ENCODE data around the gene BRS3. TPM values are rescaled to one million over a fixed set of nuclear protein-coding genes. Genes with fewer than 3 reads are reported as not detected.
"Not testable (repeated sequence)": the region's sequence is repeated elsewhere in the genome, so short reads cannot be mapped to it uniquely, and the experiment has no call there.

The BRS3 gene
- polyA plus RNA-seq: not detected in 3 replicates
- polyA plus RNA-seq (2011; ENCODE audit: low read depth): not detected
- polyA plus RNA-seq (2011; cell fraction: cytosol; rRNA removed): not detected in 2 replicates
- not detected in 2 replicates for polyA plus RNA-seq (2011; cell fraction: nucleus; rRNA removed)
- polyA plus RNA-seq (2012; ENCODE audit: low replicate concordance): not detected in 2 replicates
- polyA minus RNA-seq: not detected in 3 replicates
- polyA minus RNA-seq (2011; cell fraction: cytosol; rRNA and poly(A)+ RNA removed): not detected
- polyA minus RNA-seq (2011; cell fraction: nucleus; rRNA and poly(A)+ RNA removed): not detected in 2 replicates

DNA sequence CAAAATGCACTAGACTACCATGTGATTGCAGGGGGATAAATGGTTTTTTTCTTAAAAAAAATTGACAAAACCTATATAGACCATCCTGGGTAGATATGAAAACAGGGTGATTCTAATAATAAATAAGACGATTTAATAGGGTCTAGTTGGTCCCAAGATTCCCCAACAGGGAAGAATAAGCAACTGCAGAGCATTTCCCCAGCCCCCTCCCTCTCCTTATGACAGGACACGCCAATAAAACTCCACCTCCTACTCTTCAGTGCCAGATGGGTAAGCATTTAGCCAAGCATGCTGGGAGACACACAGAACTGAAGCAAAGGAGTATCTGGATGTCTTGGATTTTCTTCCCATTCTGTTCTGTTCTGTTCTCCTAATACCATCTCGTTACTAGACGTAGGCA lies at the start of gene BRS3:
Gene BRS3, plus strand, starts transcription at position 301 of the 400 bp plus-strand sequence. CDS start 168 bp downstream, outside the sequence.
- H3K4me1 ChIP-seq (ENCODE audit: control insufficient read depth, extremely low read depth, insufficient read depth, low read length): no peaks in the 10 kb centered on the region
- H3K27me3 ChIP-seq (ENCODE audit: control insufficient read depth, extremely low read depth, insufficient read depth, low read length): peaks cover 4% of the 10 kb centered on the region
- H3K79me2 ChIP-seq (ENCODE audit: control insufficient read depth, insufficient read depth, low read length): no peaks in the 10 kb centered on the region
- H2AFZ ChIP-seq (ENCODE audit: control insufficient read depth, low read length): no peak within 1 kb of the TSS
- no peaks in the 10 kb centered on the region for H3K36me3 ChIP-seq (ENCODE audit: control insufficient read depth in 2 of 2, extremely low read depth in 1 of 2, insufficient read depth in 2 of 2, low read length in 2 of 2)
- dilution Hi-C loops (cut with MboI; ENCODE audit: extremely low pct_ligation_motif_present, low sequenced_read_pairs): no loop called here
- no peaks in the 10 kb centered on the region for H3K9me3 ChIP-seq (ENCODE audit: control insufficient read depth, low read depth, low read length)
- H3K4me3 ChIP-seq (ENCODE audit: control insufficient read depth in 2 of 3, extremely low read depth in 1 of 3, insufficient read depth in 2 of 3, low read depth in 1 of 3, low read length in 3 of 3): no peak within 1 kb of the TSS
- DNase-seq (ENCODE audit: low read depth, low spot score) (no peak), FAIRE-seq (no peak)
- TF ChIP-seq, protein P1, sequence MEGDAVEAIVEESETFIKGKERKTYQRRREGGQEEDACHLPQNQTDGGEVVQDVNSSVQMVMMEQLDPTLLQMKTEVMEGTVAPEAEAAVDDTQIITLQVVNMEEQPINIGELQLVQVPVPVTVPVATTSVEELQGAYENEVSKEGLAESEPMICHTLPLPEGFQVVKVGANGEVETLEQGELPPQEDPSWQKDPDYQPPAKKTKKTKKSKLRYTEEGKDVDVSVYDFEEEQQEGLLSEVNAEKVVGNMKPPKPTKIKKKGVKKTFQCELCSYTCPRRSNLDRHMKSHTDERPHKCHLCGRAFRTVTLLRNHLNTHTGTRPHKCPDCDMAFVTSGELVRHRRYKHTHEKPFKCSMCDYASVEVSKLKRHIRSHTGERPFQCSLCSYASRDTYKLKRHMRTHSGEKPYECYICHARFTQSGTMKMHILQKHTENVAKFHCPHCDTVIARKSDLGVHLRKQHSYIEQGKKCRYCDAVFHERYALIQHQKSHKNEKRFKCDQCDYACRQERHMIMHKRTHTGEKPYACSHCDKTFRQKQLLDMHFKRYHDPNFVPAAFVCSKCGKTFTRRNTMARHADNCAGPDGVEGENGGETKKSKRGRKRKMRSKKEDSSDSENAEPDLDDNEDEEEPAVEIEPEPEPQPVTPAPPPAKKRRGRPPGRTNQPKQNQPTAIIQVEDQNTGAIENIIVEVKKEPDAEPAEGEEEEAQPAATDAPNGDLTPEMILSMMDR (optimal IDR thresholded peaks at IDR 0.05 in 1 of 3, IDR thresholded peaks at IDR 0.05 in 1 of 3, conservative IDR thresholded peaks at IDR 0.05 in 1 of 3; ENCODE audit: extremely low read depth in 1 of 3, insufficient read depth in 2 of 3, low read length in 3 of 3): no peak
- no peak for TF ChIP-seq EZH2 (IDR thresholded peaks at IDR 0.05; ENCODE audit: low read length)
- H4K20me1 ChIP-seq (ENCODE audit: control insufficient read depth, extremely low read depth, insufficient read depth, low read length): no peaks in the 10 kb centered on the region
- H3K27ac ChIP-seq (ENCODE audit: control insufficient read depth, insufficient read depth, low read length): no peak within 1 kb of the TSS
- H3K4me2 ChIP-seq (ENCODE audit: control insufficient read depth, extremely low read depth, insufficient read depth, low read depth, low read length): no peak within 1 kb of the TSS
- no peaks in the 10 kb centered on the region for H3K9me1 ChIP-seq (ENCODE audit: control insufficient read depth, extremely low read depth, insufficient read depth, low read length)
- H3K9ac ChIP-seq (ENCODE audit: control insufficient read depth, extremely low read depth, insufficient read depth, low read length): no peak within 1 kb of the TSS

DNA sequence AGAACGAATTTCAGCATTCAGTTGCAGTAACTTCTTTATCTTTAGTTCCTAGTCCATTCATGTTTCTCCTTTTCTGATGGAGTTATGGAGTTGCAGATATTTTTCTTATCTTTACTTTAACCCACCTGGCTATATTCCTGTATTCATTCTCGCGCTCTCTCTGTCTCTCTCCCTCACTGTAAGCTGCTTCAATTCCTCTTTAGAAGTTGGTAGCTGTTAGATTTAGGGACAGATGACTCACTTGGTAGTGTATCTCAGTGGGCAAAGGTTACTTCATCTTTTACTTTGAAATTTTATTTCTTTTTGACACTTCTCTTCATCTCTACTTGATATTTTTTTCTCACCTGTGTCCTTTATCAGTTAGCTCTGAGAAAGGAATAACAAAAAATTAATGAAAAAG lies 49.6 kb upstream of the BRS3 start:
- no peak for DNase-seq (ENCODE audit: low read depth, low spot score)
- Histone ChIP-seq H3K9me3 (ENCODE audit: control insufficient read depth, low read depth, low read length) (no peaks in the 10 kb centered on the region), H3K79me2 (ENCODE audit: control insufficient read depth, insufficient read depth, low read length) (no peaks in the 10 kb centered on the region), H3K4me1 (ENCODE audit: control insufficient read depth, extremely low read depth, insufficient read depth, low read length) (no peaks in the 10 kb centered on the region), H3K27ac (ENCODE audit: control insufficient read depth, insufficient read depth, low read length) (no peak overlapping the region), H4K20me1 (ENCODE audit: control insufficient read depth, extremely low read depth, insufficient read depth, low read length) (no peaks in the 10 kb centered on the region), H2AFZ (ENCODE audit: control insufficient read depth, low read length) (no peak overlapping the region), H3K9ac (ENCODE audit: control insufficient read depth, extremely low read depth, insufficient read depth, low read length) (no peak overlapping the region), H3K36me3 (ENCODE audit: control insufficient read depth in 2 of 2, extremely low read depth in 1 of 2, insufficient read depth in 2 of 2, low read length in 2 of 2) (no peaks in the 10 kb centered on the region), H3K4me2 (ENCODE audit: control insufficient read depth, extremely low read depth, insufficient read depth, low read depth, low read length) (no peak overlapping the region), H3K4me3 (ENCODE audit: control insufficient read depth in 2 of 3, extremely low read depth in 1 of 3, insufficient read depth in 2 of 3, low read depth in 1 of 3, low read length in 3 of 3) (no peak overlapping the region), H3K27me3 (ENCODE audit: control insufficient read depth, extremely low read depth, insufficient read depth, low read length) (no peaks in the 10 kb centered on the region), H3K9me1 (ENCODE audit: control insufficient read depth, extremely low read depth, insufficient read depth, low read length) (no peaks in the 10 kb centered on the region)
- no peak for FAIRE-seq
- dilution Hi-C loops (cut with MboI; ENCODE audit: extremely low pct_ligation_motif_present, low sequenced_read_pairs): no loop called here
- TF ChIP-seq, protein P1 (optimal IDR thresholded peaks at IDR 0.05 in 1 of 3, IDR thresholded peaks at IDR 0.05 in 1 of 3, conservative IDR thresholded peaks at IDR 0.05 in 1 of 3; ENCODE audit: extremely low read depth in 1 of 3, insufficient read depth in 2 of 3, low read length in 3 of 3): no peak
- TF ChIP-seq EZH2 (IDR thresholded peaks at IDR 0.05; ENCODE audit: low read length): no peak

DNA sequence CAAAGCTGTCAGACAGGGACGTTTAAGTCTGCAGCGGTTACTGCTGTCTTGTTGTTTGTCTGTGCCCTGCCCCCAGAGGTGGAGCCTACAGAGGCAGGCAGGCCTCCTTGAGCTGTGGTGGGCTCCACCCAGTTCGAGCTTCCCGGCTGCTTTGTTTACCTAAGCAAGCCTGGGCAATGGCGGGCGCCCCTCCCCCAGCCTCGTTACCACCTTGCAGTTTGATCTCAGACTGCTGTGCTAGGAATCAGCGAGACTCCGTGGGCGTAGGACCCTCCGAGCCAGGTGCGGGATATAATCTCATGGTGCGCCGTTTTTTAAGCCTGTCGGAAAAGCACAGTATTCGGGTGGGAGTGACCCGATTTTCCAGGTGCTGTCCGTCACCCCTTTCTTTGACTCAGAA lies 42.1 kb upstream of the BRS3 start:
- H3K4me1 ChIP-seq (ENCODE audit: control insufficient read depth, extremely low read depth, insufficient read depth, low read length); dilution Hi-C loops (cut with MboI; ENCODE audit: extremely low pct_ligation_motif_present, low sequenced_read_pairs); H2AFZ ChIP-seq (ENCODE audit: control insufficient read depth, low read length); H3K27ac ChIP-seq (ENCODE audit: control insufficient read depth, insufficient read depth, low read length); DNase-seq (ENCODE audit: low read depth, low spot score); H3K9me3 ChIP-seq (ENCODE audit: control insufficient read depth, low read depth, low read length); H3K27me3 ChIP-seq (ENCODE audit: control insufficient read depth, extremely low read depth, insufficient read depth, low read length); H3K4me3 ChIP-seq (ENCODE audit: control insufficient read depth in 2 of 3, extremely low read depth in 1 of 3, insufficient read depth in 2 of 3, low read depth in 1 of 3, low read length in 3 of 3); H3K36me3 ChIP-seq (ENCODE audit: control insufficient read depth in 2 of 2, extremely low read depth in 1 of 2, insufficient read depth in 2 of 2, low read length in 2 of 2); H3K9ac ChIP-seq (ENCODE audit: control insufficient read depth, extremely low read depth, insufficient read depth, low read length); H3K4me2 ChIP-seq (ENCODE audit: control insufficient read depth, extremely low read depth, insufficient read depth, low read depth, low read length); FAIRE-seq; H3K9me1 ChIP-seq (ENCODE audit: control insufficient read depth, extremely low read depth, insufficient read depth, low read length); H3K79me2 ChIP-seq (ENCODE audit: control insufficient read depth, insufficient read depth, low read length); H4K20me1 ChIP-seq (ENCODE audit: control insufficient read depth, extremely low read depth, insufficient read depth, low read length): not testable (repeated sequence)
